Measurements from ENCODE around the gene ELF2. TPM values are rescaled to one million over a fixed set of nuclear protein-coding genes. Genes with fewer than 3 reads are reported as not detected.

The ELF2 gene
- total RNA-seq, 1 donor from 2014 or later: 57.9 TPM

DNA sequence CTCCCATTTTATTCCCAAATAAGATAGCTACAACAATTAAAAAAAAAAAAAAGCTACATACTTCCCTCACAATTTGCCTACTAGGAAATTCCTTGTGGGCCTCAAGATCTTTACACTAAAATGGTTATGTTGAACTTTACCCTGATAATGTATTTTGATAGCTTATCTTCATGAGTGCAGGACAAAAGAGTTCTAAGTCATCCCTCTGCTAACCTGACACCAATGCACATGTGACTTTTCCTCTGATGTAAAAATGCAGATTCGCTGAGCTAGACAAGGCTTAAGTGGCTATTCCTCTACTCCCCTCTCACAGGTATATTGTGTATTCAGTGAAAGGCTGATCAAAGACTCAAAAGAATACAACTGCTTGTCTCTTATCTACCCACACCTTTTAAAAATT lies 22.5 kb downstream of the ELF2 start:
- Mint-ChIP-seq H3K9me3 (no peaks in the 10 kb centered on the region), H3K36me3 (ENCODE audit: low read depth) (peaks cover 5% of the 10 kb centered on the region), H3K4me1 (peaks cover 5% of the 10 kb centered on the region), H3K27me3 (no peaks in the 10 kb centered on the region), H3K4me3 (no peak overlapping the region), H3K27ac (no peak overlapping the region)
- intact Hi-C loops (cut with micrococcal nuclease): no loop called here
- ATAC-seq (ENCODE audit: low read depth): no peak
- CTCF ChIA-PET: interaction anchor here (1.1 kb wide), 2 partner anchors 56 to 68 kb away, joined by 3 read pairs; no protein-coding TSS in a partner anchor
- no peak for DNase-seq
- TF ChIP-seq CTCF (IDR thresholded peaks at IDR 0.05): no peak
- POLR2A ChIA-PET: interaction anchor here (1.0 to 1.9 kb wide), 2 partner anchors 17 to 23 kb away, joined by 3 to 7 read pairs; partner anchors contain the start of gene ELF2

- Mint-ChIP-seq H3K27ac (no peak overlapping the region), H3K4me1 (peaks cover 5% of the 10 kb centered on the region), H3K36me3 (ENCODE audit: low read depth) (peaks cover 5% of the 10 kb centered on the region), H3K9me3 (no peaks in the 10 kb centered on the region), H3K4me3 (no peak overlapping the region), H3K27me3 (no peaks in the 10 kb centered on the region)
- DNase-seq (no peak), ATAC-seq (ENCODE audit: low read depth) (no peak)
- ChIA-PET CTCF (interaction anchor here (0.8 to 1.1 kb wide), 3 partner anchors 56 to 142 kb away, joined by 3 read pairs; no protein-coding TSS in a partner anchor), POLR2A (interaction anchor here (1.9 kb wide), 1 partner anchor 23 kb away, joined by 7 read pairs; the partner anchor contains the start of gene ELF2)
- intact Hi-C loops (cut with micrococcal nuclease): no loop called here
- no peak for TF ChIP-seq CTCF (IDR thresholded peaks at IDR 0.05)
Observed at GRCh38 chr4:139154134-139154421, 22.9 kb downstream of the ELF2 start.

DNA sequence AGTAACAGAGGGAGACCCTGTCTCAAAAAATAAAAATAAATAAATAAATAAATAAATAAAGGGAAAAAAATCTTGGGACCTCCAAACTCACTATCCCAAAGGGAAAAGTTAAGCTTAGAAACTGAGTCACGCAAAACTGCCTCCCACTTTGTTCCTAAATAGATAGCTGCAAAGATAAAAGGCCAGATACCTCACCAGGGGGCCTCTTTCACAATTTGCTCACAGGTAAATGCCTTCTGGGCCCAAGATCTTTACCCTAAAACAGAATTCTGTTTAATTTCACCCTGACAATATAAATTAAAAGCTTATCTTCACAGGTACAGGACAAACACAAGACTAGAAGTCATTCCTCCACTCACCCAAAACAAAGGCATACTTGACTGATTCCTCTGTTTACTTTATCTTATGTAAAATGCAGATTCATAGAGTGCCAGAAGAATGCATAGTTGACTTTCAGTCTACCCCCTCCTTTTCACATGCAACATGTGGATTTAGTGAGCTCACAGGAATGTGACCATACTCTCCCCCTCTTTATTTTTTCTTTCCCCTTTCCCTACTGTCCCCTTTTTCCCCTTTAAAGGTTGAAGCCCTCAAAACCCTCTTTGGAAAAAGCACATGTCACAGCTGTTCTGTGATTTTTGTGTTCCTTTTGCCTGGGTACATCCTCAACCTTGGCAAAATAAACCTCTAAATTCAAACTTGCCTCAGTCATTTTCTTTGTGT lies 23.4 kb downstream of the ELF2 start:
- Mint-ChIP-seq H3K27ac (no peak overlapping the region), H3K27me3 (no peaks in the 10 kb centered on the region), H3K4me3 (no peak overlapping the region), H3K4me1 (peaks cover 5% of the 10 kb centered on the region), H3K36me3 (ENCODE audit: low read depth) (peaks cover 5% of the 10 kb centered on the region), H3K9me3 (no peaks in the 10 kb centered on the region)
- ChIA-PET CTCF (interaction anchor here (0.8 to 1.1 kb wide), 3 partner anchors 55 to 142 kb away, joined by 3 read pairs; no protein-coding TSS in a partner anchor), POLR2A (interaction anchor here (1.9 kb wide), 1 partner anchor 24 kb away, joined by 7 read pairs; the partner anchor contains the start of gene ELF2)
- TF ChIP-seq CTCF (IDR thresholded peaks at IDR 0.05): no peak
- DNase-seq: no peak
- intact Hi-C loops (cut with micrococcal nuclease): no loop called here
- ATAC-seq (ENCODE audit: low read depth): no peak

- Mint-ChIP-seq H3K36me3 (ENCODE audit: low read depth) (peaks cover under 1% of the 10 kb centered on the region), H3K9me3 (no peaks in the 10 kb centered on the region), H3K27ac (no peak overlapping the region), H3K4me3 (no peak overlapping the region), H3K4me1 (peaks cover 5% of the 10 kb centered on the region), H3K27me3 (no peaks in the 10 kb centered on the region)
- intact Hi-C loops (cut with micrococcal nuclease): no loop called here
- ChIA-PET CTCF (no interaction called here), POLR2A (no interaction called here)
- DNase-seq (no peak), ATAC-seq (ENCODE audit: low read depth) (no peak)
- no peak for TF ChIP-seq CTCF (IDR thresholded peaks at IDR 0.05)
Observed at GRCh38 chr4:139152249-139152648, 24.8 kb downstream of the ELF2 start.

GRCh38 chr4:139146926-139147629 lies 29.9 kb downstream of the ELF2 start:
- DNase-seq (no peak), ATAC-seq (ENCODE audit: low read depth) (no peak)
- no peak for TF ChIP-seq CTCF (IDR thresholded peaks at IDR 0.05)
- H3K4me3 Mint-ChIP-seq: no peak overlapping the region
- H3K27ac Mint-ChIP-seq: no peak overlapping the region
- peaks cover 28% of the 10 kb centered on the region for H3K4me1 Mint-ChIP-seq
- intact Hi-C loops (cut with micrococcal nuclease): no loop called here
- H3K27me3 Mint-ChIP-seq: no peaks in the 10 kb centered on the region
- H3K9me3 Mint-ChIP-seq: peaks cover 5% of the 10 kb centered on the region
- peaks cover 4% of the 10 kb centered on the region for H3K36me3 Mint-ChIP-seq (ENCODE audit: low read depth)
- CTCF ChIA-PET: no interaction called here
- POLR2A ChIA-PET: no interaction called here
